NCI-H69 (cell line): ENCODE measurements around the gene ELP4.
"Not testable (repeated sequence)": the region's sequence is repeated elsewhere in the genome, so short reads cannot be mapped to it uniquely, and the experiment has no call there.

Experiments used
- DNase-seq: peaks from one replicate; lab custom pipeline; 2025; lab: John Stamatoyannopoulos, UW

The ELP4 gene

DNA sequence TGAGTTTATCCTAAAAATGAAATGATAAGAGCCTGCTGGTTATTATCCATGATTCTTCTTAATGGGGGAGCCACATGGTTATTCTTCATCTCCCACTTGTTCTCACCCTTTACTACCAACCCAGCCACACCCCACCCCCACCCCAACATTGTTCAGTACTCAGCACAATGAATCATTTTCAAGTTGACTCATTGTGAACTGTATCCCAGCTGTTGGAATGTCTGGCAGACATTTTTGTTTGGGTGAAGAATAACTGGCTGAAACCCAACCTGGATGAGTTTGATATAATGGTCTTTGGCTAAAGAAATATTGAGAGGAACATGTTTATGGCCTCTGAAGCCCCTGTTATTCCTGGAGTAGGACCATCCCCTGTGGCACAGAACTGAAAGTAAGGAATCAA is 136.2 kb downstream of the ELP4 start:
- DNase-seq: peak; percentile 46

DNA sequence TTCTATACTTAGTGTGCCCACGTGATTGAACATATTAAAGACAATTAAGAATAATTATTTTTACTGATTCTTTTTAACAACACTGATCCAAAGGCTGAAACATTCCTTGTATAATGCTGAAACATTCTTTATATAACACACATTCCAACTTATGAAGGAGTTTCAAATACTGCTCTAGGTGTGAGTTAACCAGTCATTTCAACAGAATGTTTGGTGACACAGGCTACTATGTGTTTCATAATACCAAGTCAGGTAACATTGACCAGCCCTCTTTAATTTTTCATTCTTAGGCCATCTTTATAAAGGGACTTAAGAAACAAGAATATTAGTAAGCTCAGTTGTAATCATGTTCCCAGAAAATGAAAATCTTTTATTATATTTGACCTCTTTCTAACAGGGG is 136.6 kb downstream of the ELP4 start:
- DNase-seq: no peak

DNA sequence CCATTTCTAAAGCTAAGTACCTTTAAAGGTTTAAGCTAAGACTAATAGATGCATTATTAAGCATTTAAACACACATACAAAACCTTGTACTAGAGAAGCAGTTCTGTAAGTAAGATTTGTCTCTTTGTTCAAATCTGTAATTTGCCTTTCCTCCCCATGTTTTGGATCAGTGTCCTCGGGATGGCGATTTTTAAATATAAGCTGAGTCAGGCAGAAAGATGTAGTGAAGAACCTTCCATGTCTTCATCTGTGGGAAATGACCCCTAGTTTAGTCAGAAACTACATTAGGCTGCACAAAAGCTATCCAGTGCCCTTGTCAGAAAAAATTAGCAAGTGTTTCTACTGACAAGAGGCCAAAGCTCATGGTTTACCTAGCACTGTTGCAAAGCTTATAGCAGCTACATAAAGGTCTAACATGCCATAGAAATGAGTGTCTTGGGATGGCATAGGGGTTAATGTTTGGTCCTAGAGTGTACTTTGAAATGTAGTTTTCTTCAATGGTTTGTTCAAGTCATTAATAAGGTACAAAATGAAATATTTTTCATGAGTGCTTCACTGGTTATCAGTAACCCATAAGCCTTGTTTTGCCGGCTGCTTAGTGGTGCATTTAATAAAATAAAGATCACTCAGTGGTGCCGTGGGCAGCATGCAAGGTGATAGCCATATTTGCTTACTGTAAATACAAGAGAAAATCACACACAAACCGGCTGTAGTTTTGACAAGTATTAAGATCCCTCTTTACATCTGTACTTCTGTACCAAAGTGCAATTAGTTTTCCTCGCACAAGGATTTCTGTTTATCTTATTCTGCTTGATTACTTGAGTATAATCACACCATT is 139.8 kb downstream of the ELP4 start:
- peak; percentile 40 for DNase-seq

DNA sequence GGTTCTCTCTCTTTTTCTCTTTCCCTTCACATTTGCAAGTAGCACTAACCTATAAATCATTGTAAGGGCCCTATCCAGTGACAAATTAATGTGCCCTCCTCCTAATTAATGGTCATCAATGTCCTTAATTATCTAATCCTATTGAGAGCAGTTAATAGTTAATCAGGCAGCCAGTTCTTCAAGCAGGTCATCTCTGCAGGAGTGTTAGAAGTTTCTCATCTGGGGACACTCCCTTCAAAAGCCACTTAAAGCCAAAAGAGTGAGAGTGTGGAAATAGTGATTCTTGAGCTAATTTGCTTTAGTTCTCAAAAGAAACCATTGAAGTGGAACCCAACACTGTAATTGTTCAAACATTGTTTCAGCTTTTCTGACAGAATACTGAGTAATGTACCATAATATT is 141.6 kb downstream of the ELP4 start:
- no peak for DNase-seq

DNA sequence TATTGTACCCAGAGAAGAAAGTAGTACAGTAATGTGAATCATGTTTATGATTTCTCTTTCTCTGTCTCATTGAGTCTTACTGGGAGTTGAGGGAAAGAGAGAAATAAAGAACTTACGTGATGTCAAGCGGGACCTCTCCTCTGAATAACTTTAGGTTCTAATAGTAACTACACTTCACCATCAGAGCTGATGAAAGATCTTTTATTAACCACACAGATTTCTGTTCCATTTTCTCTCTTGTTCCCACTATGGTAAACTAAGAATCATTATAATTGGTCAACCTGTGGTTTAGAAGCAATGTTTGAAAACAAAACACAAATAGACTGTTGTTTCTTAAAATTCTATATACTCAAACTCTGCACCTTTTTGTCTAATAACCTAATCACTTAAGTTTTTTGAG is 142.3 kb downstream of the ELP4 start:
- no peak for DNase-seq

DNA sequence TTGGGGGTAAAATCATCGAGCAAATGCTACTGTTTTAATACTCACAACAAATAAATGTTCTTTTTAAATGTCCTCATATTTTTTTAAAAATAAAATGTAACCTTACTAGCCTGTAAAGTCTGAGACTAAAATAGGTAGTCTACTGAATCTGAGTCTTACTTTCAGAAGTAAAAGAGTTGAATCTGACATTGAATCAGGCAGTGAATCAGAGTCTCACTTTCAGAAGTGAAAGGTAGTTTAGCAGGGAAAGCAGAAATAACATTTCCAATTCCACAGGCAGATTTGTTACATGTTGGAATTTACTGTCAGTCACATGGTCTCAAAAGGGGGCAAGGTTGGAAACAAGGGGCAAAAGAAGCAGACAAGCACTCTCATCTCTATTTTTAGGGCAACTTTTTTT is 143.0 kb downstream of the ELP4 start:
- no peak for DNase-seq

DNA sequence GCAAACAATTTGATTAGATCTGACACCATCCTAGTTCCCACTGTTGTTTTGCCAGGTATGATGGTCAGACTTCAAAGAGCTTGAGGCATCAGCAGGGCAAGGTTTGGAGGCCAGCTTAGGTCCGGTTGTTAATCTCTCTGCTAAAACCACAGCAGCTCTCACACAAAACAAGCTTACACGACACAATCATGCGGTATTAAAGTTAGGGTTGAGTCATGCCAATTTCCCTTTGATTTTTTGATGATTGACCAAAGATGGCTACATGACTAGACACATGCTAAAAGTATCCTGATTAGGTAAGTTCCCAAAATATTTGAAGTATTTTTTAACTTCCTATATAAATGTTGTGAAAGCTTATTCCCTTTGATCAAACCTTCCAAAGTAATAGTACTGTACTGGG is 145.9 kb downstream of the ELP4 start:
- no peak for DNase-seq

DNA sequence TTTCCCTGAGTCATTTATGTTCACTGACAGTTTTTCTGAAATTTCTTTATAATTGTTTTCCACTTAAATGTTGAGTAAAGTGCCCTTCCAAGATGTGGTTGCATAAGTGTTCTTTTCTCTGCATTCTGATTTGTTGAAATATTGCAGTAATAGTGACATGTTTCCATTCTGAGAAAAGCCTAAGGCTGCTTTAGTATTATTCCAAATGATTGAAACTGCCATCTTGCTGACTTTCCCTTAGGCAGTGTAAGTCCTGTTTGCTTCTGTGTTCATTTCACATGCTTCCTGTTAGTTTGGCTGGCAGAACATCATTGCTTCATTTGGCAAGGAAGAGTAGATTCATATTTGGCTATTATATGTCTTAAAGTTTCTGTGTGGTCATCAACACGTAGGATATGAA is 146.5 kb downstream of the ELP4 start:
- DNase-seq: peak; percentile 10

DNA sequence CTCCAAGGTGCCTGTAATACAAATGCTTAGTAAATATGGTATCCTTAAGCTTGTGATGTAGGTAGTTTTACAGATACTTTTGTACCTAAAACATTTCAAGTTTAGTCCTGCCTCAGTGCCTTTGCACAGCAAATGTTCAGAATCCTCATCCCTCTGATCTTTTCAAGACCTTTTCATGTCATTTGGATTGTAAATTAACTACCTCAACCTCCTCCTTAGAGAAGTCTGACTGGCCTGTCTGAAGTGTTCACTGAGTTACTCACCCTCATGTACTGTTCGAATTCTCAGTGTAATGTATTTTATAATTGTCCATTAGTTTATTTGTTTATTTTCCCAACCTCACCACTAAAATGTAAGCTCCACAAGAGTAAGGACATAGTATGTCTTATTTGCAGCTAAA is 147.5 kb downstream of the ELP4 start:
- no peak for DNase-seq

DNA sequence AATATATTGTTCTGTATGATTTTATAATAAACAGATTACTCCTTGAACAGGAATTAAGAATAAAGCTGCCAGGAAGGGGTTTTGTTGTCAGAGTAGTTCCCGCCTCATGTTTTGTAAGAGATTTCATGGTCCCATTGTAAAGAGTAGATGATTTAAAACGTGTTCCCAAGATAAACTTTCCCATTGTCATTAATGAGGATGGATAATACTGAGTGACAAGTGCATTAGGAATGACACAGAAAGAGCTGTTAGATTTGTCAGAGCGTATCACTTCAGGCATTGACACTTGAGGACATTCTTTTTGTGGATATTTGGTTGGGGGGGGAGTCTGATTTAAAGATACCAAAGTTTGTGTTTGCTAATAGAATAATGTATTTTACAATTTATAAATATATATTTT is 154.6 kb downstream of the ELP4 start:
- no peak for DNase-seq

DNA sequence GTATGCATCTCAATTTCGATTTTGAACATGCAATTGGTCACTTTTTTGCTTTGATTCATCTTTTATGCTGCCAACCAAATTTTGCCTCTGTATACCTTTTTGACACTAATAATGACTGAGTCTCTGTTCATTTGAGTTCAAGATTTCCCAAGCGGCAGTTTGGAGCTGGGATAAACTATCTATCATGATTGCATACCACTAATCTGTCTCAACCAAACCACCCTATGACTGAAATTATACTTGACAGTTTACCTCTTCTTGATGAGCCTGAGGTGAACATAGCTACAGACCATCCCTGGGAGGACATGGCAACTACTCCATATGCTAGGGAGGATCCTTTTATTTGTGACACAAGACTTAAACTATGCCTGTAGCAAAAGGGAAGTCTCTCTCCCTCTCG is 155.4 kb downstream of the ELP4 start:
- DNase-seq: no peak

DNA sequence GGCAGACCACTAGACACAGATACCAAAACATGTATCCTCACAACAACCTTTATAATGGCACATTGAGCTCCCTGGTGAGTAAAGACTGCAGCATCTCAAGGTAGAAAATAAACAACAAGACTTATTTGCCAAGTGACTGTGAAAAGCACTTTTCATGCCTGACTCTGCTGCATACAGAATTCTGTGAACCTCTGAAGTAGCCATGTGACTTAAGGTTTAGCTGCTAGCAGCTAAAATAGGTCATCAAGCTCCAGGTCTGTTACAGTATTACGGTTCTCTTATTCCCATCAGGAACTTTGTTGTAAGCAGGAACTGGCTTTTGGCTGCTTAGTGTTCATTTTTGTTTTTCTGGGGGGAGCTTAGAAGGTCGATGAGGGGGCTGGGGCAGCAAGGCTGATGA is 162.1 kb downstream of the ELP4 start:
- no peak for DNase-seq

DNA sequence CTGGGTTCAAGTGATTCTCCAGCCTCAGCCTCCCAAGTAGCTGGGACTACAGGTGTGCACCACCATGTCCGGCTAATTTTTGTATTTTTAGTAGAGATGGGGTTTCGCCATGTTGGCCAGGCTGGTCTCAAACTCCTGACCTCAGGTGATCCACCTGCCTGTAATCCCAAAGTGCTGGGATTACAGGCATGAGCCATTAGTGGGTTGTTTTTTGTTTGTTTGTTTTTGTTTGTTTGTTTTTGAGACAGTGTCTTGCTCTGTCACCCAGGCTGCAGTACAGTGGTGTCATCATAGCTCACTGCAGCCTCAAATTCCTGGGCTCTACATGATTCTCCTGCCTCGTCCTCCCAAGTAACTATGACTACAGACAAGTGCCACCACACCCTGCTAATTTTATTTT is 163.5 kb downstream of the ELP4 start:
- not testable (repeated sequence) for DNase-seq

DNA sequence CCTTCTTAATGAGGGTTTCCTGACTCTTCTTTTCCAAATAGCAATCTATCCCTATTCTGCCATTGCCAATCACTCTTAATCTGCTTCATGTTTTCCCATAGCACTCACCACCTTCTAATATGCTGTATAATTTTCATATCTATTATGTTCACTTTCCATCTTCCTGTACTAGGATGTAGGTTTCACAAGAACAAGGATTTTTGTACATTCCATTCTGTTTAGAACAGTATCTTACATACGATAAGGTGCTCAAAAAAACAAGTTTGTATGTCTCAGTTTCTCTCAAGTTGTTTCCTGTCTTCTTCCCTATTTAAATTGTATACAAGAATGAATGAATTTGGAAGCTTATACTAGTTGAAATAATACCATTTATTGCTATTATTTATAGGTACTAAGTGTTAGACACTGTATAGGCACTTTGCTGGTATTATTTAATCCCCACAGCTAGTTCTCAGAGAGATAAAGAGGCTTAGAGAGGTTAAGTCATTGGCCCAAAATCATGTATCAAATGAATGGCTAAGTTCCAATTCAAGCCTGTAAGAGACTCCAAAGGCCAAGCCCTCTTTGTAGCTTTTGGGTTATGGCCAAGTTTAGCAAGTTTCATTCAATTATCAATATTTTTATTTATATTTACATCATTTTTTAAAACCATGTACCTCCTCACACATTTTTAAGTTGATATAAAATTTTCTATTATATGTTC is 166.9 kb downstream of the ELP4 start:
- no peak for DNase-seq

DNA sequence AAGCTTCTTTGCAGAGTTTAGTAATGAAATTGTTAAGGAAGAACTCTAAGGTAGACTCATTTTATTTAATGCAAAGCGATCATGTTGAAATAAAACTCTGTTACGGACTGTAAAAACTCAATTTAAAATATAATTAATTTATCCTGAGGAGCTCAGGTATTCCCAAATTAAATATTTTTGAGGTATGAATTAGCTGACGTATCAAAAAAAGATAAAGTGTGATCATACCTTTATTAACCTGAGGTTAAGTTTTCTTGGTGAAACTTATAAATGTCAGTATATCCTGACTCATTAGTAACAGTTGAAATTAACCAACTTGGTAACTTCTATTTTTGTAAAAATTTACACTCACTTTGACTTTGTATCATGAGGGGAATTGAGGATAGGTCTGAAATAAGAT is 171.2 kb downstream of the ELP4 start:
- no peak for DNase-seq

DNA sequence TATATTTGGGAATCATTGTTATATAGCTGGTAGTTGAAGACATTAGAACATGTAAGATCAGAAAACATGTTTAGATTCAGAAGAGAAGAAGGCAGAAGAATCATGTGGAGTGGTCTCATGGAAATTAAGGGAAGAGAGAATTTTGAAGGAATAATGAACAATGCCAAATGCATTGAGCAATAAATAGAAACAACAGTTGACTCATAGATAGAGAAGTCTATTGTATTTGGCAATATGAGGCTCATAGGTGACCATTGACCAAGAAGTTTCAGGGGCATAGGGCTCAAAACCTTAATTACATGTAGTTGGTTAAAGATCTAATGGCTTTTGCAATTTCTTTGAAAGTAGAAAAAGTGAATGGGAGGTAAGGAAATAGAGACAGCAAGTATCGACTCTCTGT is 177.7 kb downstream of the ELP4 start:
- no peak for DNase-seq

DNA sequence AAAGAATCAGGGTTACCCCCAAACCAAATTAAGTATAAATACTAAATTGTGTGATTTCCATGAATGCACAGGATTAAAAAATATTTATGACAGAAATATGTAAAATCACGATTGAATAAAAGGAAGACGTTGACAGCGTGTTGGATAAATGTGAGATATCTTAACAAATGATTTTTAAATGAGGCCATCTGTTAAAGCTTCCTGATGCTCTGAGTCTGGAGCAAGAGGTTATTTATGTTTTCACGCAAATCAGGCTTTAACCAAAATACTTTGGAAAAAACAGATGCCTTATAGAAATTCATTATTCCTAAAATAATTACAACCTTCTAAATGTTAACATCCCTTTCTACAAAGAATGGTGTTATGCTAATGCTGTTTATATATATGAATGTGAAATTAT is 178.3 kb downstream of the ELP4 start:
- DNase-seq: no peak

DNA sequence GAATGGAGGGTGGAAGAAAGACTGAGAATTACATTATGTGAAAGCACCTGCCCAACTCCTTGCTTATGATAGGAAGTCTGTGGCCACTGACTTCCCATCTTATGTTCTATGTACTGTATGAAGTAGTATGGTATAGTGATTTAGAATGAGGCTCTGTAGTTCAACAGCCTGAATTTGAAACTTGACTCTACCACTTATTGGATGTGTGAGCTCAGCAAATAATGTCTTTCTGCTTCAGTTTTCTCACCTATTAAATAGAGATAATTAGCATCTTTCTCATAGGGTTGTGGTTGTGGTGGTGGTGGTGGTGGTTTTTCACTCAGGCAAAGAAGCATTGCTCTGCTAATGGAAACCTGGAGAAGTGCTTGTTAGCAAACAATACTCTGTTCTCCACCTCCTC is 180.0 kb downstream of the ELP4 start:
- peak; percentile 70 for DNase-seq

DNA sequence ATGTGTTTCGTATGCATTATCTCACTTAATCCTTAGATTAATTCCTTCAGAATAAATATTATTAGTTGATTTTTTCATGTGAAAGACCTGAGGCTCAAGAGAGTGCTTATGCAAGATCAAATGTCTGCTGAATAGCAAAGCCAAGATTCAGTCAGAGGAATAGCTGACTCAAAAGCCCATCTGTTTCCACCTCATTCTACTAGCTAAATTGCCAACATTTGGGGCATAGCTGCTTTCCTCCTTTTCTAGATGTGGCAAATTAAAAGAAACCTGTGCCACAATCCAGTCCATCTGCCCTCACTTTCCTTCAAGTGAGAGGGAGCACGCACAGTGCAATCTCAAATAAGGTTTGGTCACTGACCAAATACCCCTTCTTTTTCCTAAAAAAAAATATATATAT is 180.5 kb downstream of the ELP4 start:
- peak; percentile 81 for DNase-seq

DNA sequence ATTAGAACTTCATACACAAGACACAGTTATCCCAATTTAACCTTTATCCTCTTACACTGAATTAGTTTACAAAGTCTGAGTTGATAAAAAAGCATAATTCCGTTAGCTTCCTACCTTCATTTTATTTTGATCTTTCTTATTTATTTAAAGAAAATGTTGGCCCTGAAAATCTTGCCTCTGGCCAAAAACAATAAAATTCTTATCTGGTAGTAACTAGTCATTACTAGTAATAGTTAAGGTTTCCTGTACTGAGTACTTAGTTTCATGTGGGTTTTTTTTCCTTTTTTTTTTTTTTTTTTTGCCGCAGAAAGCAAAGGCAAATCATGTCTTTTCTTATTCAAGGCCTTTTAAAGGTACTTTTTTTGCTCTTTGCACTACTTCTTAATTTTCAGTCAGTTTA is 180.9 kb downstream of the ELP4 start:
- DNase-seq: no peak

DNA sequence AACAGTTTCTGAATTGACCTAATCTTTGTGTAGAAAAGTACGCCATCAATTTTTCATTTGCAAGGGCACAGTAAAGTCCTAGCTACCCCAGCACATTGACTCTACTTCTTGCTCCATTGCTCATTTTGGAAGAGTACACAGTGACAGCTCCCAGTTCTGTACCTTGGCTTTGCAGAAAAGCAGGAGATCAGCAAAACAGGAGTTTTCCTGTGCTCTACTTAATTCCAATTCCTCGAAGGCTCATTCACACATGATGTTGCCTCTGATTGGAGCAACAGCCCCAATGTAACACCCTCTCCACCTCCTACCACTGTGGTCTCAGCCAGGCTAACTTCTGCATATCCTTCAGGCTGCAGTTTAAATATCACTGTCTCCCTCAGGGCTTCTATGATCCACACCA is 182.9 kb downstream of the ELP4 start:
- no peak for DNase-seq

DNA sequence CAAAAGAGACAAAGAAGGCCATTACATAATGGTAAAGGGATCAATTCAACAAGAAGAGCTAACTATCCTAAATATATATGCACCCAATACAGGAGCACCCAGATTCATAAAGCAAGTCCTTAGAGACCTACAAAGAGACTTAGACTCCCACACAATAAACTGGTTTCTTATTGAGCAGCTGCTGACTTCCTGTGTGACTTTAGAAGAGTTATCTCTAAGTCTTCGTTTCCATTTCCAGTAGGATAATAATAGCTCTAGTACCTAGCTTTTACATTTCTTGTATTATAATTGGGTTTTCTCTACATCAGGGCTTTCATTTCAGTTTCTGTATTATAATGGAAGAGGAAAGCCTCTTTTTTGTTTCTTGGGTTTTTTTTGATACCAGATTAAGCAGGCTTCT is 187.5 kb downstream of the ELP4 start:
- not testable (repeated sequence) for DNase-seq

DNA sequence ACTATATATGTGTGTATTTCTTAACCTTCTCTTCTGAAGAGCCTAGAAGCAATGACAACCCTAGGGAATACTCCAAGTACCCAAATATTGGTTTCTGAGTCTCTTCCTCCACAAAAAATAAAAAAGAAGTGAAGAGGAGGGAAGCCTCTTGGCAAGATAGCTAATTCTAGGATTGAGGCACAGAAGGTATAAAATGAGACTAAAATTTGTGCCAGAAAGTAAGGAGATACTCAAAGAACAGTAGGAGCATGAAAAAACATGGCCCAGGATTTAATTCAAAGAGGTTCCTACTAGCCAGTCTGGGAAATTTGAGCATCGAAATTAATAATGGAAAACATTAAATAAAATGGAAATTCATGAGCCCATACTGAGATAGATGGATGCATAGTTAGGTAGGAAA is 189.5 kb downstream of the ELP4 start:
- no peak for DNase-seq

DNA sequence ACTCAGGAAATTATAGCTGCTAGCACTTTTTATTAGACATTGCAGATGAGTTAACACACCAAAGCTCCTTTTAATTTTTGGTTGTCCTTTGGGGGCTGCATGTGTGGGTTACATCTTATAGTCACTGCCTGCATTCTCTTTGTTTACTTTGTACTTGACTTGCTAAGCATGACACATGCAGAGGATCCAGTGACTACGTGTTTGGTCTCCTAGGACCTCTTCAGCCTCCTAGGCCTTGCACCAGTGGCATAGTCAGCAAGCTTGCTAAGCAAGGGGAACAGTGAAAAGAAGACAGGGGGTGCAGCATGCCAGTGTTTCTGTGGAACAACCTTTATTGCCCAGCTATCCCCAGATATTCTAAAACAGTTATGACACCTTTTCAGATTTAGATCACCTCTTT is 193.4 kb downstream of the ELP4 start:
- DNase-seq: peak; percentile 78
